ENCODE results near the gene USP49.

Gene USP49

GRCh38 chr6:41805830-41806774, 89.1 kb downstream of the USP49 start:
- DNase-seq, result no peak

GRCh38 chr6:41801380-41801779, 93.8 kb downstream of the USP49 start:
- no peak for DNase-seq

DNA sequence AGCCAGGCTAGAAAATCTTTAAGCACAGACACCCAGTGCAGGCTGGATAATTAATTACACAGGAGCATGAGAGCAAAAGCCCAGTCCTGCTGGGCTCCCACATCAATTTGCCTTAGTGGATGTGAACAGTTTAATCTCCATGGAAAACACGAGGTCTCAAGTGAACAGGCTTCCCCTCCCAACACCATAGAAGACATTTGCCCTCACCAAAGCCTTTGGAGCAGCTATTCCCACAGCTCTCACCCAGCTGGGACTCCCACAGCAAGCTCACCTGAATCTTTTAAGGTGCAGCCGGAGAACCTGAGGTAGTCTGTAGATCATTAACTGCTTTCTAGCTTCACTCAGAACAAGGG, 95.6 kb downstream of the USP49 start:
- no peak for DNase-seq

- DNase-seq, result peak; percentile 82
Observed at GRCh38 chr6:41798901-41799558, 96.1 kb downstream of the USP49 start.

DNA sequence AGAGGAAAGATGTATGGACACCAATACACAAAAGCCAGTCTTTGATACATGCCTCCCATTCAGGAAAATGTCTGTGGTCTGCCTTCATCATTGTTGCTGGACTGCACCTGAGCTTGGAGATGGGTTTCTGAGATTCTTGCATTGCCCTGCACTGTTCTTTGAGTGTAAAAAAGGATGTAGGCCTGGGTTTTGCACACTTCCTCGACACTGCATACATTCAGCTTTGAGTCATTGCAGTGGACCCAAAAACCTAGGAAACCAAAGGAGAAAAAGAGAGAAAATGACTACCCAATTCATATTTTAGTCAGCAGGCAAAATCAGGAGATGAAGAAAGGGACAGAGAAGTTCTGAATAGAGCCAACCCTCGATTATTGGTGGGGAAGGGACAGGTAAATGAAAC, 98.7 kb downstream of the USP49 start:
- DNase-seq, result no peak

DNA sequence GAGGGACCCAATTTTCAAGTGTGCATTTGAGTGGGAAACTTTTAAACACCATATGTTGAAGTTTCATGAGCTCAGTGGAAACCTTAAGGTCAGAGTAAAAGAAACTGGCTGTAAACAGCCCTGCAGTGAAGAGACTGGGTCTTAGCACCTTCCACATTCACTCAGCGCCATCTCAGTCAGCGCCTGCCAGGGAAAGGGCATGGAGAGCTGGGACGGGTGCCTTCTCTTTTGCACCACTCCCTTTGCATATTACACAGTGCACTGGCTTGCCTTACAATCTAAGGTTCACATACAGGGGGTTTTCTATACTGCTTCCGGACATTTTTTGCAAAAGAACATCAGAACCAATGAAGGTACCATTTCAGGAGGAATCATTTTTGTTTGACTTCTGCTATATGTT, 103.2 kb downstream of the USP49 start:
- DNase-seq, result no peak

DNA sequence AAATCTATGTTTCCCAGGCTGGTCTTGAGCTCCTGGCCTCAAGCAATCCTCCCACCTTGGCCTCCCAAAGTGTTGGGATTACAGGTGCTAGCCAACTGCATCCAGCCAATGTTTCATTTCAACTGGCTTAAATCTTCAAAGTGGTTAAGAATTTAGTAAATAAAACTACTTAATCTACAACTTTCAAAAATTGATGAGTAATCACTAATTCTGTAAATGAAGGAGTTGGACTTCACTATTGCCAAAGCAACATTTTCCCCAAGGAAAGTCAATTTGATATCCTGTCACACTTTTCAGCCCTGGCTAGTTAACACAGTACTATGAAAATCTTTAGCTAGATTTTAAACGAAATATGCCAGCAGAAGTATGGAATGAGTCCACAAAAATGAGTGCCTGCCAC, 103.9 kb downstream of the USP49 start:
- DNase-seq, result no peak

GRCh38 chr6:41790045-41790444, 105.1 kb downstream of the USP49 start:
- DNase-seq, result no peak

DNA sequence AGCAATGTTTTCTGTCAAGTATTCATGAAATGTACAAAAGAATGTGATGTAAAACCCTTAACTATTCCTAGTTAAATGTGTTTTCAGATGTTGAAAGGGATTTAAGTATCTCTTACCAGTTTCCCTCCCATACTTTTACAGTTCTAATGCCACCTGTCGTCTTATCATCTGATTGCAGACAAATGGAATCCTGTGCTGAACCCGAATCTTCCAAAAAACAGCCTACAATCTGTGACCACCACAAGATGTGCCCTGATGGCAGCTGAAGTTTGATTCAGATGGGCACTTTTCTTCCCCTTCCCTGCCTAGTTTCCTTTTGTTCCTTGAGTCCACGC, 105.8 kb downstream of the USP49 start:
- no peak for DNase-seq

- peak; percentile 88 for DNase-seq
Observed at GRCh38 chr6:41787219-41787917, 107.8 kb downstream of the USP49 start, which contains the start of gene TOMM6. Gene TOMM6 (plus strand): TSS chr6:41787694. CDS start chr6:41787698, 4 bp downstream.

DNA sequence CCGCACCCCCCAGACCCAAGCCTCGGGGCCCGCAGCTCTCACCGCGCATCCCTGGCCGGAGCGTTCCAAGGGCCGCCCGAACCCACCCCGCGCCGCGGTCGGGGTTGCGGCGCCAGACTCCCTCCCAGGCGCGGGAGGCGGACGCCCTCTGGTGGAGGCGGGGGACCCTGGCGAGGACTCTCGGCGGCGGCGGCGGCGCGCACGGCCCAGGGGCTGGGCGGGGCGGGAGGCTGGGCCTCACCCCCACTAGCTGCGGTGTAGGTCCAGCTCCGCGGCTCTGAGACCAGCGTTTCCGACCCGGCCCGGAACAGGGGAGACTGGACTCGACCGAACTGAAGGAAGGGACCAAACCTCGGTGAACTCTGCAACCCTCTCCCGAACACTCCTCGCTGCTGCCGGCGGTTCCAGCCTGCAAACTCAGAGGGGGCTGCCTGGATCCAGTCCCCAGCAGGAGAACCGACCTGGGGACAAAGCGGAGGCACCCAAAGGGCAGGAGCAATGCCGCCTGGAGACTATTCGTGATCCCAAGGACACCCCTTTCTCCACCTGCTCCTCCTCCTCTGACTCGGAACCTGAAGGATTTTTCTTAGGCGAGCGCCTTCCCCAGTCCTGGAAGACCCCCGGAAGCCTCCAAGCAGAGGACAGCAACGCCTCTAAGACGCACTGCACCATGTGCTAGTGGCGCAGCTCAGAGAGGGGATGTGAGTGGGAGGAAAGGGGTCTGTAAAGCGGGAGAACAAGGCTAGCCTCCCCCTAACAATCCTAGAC, 108.5 kb downstream of the USP49 start:
- DNase-seq, result peak; percentile 44

- DNase-seq, result no peak
Observed at GRCh38 chr6:41785689-41786450, 109.3 kb downstream of the USP49 start.

GRCh38 chr6:41785254-41785653, 109.9 kb downstream of the USP49 start:
- no peak for DNase-seq

DNA sequence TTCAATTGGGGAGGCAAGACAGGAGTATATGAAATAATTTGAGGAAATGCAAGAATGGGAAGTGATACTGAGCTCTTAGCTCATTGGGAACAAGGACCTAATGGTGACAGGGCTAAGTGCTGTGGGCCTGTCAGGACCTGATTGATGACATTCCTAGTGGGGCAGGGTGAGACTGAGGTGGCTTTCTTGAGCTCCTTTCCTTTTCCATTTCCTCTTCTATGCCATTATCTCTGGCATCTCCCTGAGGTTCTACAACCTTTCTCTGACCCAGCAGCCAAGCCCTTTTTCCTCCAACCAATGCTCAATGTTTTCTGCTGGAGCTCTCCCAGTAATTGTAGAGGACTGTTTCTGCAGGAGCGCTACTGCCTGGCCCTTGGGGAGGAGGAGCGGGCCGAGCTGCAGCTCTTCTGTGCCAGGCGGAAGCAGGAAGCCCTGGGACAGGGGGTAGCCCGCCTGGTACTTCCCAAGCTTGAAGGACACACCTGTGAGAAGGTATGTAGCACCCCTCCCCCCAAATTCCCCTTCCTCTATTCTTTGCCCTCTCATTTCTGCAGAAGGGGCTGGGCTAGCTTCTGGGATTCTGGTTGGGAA, 110.5 kb downstream of the USP49 start:
- DNase-seq, result no peak

GRCh38 chr6:41783106-41783780, 111.9 kb downstream of the USP49 start:
- no peak for DNase-seq

DNA sequence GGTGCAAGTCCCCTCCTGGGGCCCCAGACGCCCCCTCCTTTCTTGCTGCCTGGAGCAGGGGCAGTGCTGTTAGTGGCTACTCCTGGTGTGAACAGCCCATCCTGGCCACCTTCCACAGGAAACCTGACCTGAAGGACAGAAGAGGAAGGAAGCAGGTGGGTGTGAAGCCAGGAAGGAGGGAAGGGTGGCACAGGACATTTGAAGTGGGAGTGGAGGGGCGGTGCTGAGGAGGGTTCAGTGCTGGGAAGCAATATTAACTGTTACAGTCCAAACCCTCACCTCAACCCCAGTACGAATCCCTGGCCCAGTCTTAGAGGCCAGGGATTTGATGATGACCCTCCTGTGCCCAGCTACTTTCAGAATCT, 113.8 kb downstream of the USP49 start:
- DNase-seq, result no peak

DNA sequence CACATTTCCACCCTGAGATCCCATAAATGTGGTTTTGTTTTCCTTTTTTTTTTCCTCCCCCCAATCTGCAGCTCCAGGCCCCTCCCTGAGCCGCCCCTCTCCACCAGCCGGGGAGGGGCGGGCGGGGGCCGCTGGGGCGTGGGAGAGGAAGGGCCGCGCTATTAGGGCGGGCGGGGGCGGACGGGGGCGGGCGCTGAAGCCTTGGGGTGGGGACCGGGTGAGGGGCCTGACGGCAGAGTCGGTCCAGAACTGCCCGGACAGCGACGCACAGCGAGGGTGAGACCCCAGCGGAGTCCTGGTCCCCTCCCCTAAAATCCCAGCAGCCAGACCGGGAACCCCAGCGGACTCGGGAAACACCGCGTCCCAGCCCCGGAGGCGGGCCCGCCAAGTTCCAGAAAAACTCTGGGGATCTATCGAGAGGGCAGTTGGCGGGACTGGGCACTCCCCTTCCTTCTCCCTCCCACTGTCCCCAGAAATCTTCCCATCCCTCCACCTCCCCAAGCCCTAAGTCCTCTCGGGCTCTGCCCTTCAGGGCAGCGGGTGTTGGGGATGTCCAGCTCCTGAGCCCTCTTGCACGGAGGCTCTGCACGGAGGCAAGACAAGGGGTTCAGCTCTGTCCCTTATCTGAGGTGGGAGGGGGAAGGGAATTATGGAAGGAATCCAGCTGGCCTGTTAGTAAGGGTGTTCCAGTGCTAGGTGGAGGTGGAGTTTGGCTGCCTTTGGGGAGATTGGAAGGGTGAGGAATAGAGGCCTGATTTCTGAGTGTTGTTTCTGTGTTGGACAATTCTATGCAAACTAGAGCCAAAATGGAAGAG, 114.4 kb downstream of the USP49 start, which contains the start of gene PRICKLE4:
TSS of gene PRICKLE4 (plus strand) at position 232 of the 815 bp plus-strand sequence. CDS start 2,692 bp downstream, outside the sequence.
- DNase-seq, result peak; percentile 8

DNA sequence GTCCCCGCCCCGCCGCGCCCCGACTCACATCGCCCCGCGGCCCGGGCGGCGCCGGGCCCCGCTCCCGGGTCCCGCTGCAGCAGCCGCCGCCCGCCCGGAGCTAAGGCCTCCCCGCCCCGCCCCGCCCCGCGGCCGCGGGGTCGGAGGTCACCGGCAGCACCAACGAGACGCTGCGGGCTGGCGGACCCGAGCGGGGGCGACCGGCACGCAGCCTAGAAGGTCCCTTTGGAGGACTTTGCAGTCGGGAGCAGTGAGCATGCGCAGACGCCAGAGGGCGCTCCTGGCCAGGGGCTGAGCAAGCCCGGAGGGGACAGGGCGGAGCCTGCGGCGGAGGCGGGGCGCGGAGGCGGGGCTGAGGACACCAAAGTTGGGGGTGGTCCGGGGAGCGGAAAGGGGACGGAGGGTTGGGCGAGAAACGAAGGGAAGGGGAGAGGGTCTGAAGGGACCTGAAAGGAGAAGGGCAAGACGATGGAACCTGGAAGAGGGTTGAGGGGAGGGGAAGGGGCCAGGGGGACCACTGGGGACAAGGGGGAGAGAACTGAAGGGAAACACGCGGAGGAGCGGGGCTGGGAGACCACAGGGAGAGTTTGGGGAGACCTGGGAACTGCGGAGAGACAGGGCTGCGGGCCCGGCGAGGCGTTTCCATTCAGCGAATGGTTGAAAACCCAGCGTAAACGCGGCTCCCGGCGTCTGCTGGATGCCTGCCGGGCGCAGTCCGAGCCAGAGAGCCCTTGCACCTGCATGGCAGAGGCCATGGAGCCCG, 115.2 kb downstream of the USP49 start, which contains the start of gene FRS3:
TSS of gene FRS3 (minus strand) at position 113 of the 763 bp plus-strand sequence. CDS start 2,913 bp downstream, outside the sequence.
- DNase-seq, result peak; percentile 89

- DNase-seq, result no peak
Observed at GRCh38 chr6:41779336-41779735, 115.8 kb downstream of the USP49 start.

Data from DMS79 treated with DMSO at 0.1 percent for 48 hours (cell line).